Prostate gland (tissue), 2 donors: Measurements from ENCODE around the gene MRAS. TPM values are rescaled to one million over a fixed set of nuclear protein-coding genes. Genes with fewer than 3 reads are reported as not detected.

Source experiments
- DNase-seq: peaks from one replicate; pipeline ENCODE4 v3.0.0-alpha.2; 2019; ENCODE audit warnings: low spot score
- H3K27ac ChIP-seq, 2 donors: fragments of 200-600 bp; sonication (generic); 2 replicates each; pipeline ENCODE4 v1.5.1; 2017 to 2019
- H3K27me3 ChIP-seq: fragments of 200-600 bp; sonication (generic); replicated peaks from 2 replicates; pipeline ENCODE4 v1.5.1; 2019; ENCODE audit not compliant: insufficient read depth
- H3K36me3 ChIP-seq, 2 donors: fragments of 200-600 bp; sonication (generic); 1 replicate in 1 of 2; 2 replicates in 1 of 2; pipeline versions ENCODE4 v1.5.1 to v1.8.1; 2017 to 2019
- H3K4me1 ChIP-seq: fragments of 200-600 bp; sonication (generic); replicated peaks from 2 replicates; pipeline ENCODE4 v1.5.1; 2019
- H3K4me3 ChIP-seq, 2 donors: fragments of 200-600 bp; sonication (generic); 2 replicates each; pipeline ENCODE4 v1.5.1; 2017 to 2019
- H3K9me3 ChIP-seq: fragments of 200-600 bp; sonication (generic); 2 replicates; pipeline ENCODE4 v1.5.1; 2017
- POLR2A ChIP-seq: fragments of 450-650 bp; IDR thresholded peaks from one replicate; pipeline ENCODE4 v1.6.1; 2016; ENCODE audit warnings: antibody characterized with exemption, mild to moderate bottlenecking
- POLR2AphosphoS5 ChIP-seq: sonication (generic); formaldehyde crosslinking; IDR thresholded peaks from one replicate; pipeline ENCODE4 v1.6.1; 2017; ENCODE audit warnings: antibody characterized with exemption
- WGBS: methylation state at CpG from one replicate; pipeline ENCODE4 v1.1.5; 2018; 5-methylcytosine and 5-hydroxymethylcytosine counted together
- intact Hi-C: fragments of 100-400 bp; cut with DNase I; formaldehyde crosslinking; loops from one replicate; pipeline ENCODE4 v1.14.2; 2022
- total RNA-seq, 2 donors: library from RNA; depleted of rRNA; stranded (reverse); fragments of >200 nt; gene quantifications; one replicate each; pipeline ENCODE4 v1.1.0, GENCODE V29; 2016
- TF ChIP-seq, protein P1 (sequence below), 4 experiments: fragments of 200-600 bp in 2 of 4; fragments of 450-650 bp in 2 of 4; sonication (generic) in 2 of 4; IDR thresholded peaks; 1 replicate in 3 of 4; 2 replicates in 1 of 4; pipeline ENCODE4 v1.5.1; 2016 to 2019; ENCODE audit warnings: antibody characterized with exemption in 4 of 4, mild to moderate bottlenecking in 2 of 4, moderate library complexity in 2 of 4

Gene MRAS
- total RNA-seq, 2 donors from 2014 or later = 8.7 to 25.3 TPM

DNA sequence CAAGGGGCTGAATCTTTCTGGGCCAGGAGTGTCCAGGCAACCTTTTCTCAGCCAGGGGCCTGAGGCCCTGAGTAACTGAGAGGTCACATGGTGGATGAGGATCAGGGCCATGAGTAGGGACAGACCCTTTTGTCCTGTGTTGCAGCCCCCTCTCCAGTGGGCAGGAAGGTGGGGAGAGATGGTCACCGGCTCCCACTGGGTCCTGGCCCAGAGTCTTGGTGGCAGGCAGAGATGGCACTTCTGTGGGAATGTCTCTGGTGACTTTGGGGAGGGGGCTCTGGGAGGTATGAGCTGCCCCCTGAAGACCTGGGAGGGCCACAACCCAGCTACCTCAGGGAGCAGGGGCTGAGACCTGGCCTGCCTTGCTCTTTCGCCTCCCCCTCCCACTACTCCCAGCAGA lies 92.9 kb downstream of the MRAS start:
- no peak for DNase-seq
- intact Hi-C loops = no loop called here
- H3K36me3 ChIP-seq = no peaks in the 10 kb centered on the region
- H3K4me3 ChIP-seq = no peak overlapping the region
- H3K4me1 ChIP-seq = no peaks in the 10 kb centered on the region
- H3K27me3 ChIP-seq = no peaks in the 10 kb centered on the region
- no peaks in the 10 kb centered on the region for H3K9me3 ChIP-seq
- WGBS = 95% methylated on average over 2 of the region's 2 CpGs
- TF ChIP-seq POLR2A (no peak), POLR2AphosphoS5 (no peak)
- TF ChIP-seq, protein P1, sequence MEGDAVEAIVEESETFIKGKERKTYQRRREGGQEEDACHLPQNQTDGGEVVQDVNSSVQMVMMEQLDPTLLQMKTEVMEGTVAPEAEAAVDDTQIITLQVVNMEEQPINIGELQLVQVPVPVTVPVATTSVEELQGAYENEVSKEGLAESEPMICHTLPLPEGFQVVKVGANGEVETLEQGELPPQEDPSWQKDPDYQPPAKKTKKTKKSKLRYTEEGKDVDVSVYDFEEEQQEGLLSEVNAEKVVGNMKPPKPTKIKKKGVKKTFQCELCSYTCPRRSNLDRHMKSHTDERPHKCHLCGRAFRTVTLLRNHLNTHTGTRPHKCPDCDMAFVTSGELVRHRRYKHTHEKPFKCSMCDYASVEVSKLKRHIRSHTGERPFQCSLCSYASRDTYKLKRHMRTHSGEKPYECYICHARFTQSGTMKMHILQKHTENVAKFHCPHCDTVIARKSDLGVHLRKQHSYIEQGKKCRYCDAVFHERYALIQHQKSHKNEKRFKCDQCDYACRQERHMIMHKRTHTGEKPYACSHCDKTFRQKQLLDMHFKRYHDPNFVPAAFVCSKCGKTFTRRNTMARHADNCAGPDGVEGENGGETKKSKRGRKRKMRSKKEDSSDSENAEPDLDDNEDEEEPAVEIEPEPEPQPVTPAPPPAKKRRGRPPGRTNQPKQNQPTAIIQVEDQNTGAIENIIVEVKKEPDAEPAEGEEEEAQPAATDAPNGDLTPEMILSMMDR (IDR thresholded peaks at IDR 0.05) = no peak
- no peak overlapping the region for H3K27ac ChIP-seq

DNA sequence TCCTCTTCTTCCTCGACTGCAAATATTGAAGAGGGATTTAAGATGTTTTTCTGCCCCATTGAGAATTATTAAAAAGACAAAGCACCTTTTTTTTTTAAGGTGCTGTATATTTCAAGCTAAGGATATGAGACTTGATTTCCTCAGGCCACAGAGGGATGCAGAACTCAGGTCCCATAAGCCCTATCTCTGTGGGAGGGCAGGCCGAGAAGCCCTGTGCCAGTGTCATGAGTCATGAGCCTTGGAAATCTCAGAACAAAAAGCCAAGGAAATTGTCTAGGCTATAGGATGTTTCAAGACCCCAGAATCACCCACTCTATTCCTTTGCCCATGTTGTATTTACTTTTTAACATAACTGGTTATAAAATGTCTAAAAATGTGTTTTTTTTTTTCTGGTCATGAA lies 93.4 kb downstream of the MRAS start:
- 86% methylated on average over 2 of the region's 2 CpGs for WGBS
- Histone ChIP-seq H3K4me3 (no peak overlapping the region), H3K27ac (no peak overlapping the region), H3K4me1 (no peaks in the 10 kb centered on the region), H3K9me3 (no peaks in the 10 kb centered on the region), H3K36me3 (no peaks in the 10 kb centered on the region), H3K27me3 (no peaks in the 10 kb centered on the region)
- no peak for DNase-seq
- intact Hi-C loops = no loop called here
- TF ChIP-seq, protein P1 (IDR thresholded peaks at IDR 0.05) = no peak
- TF ChIP-seq POLR2A (no peak), POLR2AphosphoS5 (no peak)

DNA sequence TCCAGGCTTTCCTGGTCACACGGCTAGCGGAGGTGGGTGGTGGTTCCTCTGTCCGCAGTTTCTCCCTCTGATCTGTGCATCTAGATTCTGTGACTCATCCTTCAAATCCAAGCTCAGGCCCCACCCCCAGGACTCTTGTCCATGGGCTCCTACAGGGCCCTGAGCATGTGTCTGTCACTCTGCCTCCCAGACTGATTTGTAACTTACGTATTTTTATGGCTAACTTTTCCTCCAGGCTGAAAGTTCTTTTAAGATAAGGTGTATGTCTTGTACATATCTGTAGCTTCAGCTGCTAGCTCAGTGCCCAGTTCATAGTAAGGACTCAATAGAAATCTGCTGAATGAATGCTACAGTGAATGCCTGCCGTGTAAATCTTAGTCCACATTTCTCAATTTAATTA lies 94.1 kb downstream of the MRAS start:
- WGBS = 92% methylated on average over 5 of the region's 5 CpGs
- intact Hi-C loops = no loop called here
- TF ChIP-seq, protein P1 (IDR thresholded peaks at IDR 0.05) = no peak
- TF ChIP-seq POLR2A = no peak
- no peak for TF ChIP-seq POLR2AphosphoS5
- H3K4me3 ChIP-seq = no peak overlapping the region
- H3K27ac ChIP-seq = no peak overlapping the region
- no peaks in the 10 kb centered on the region for H3K9me3 ChIP-seq
- no peaks in the 10 kb centered on the region for H3K4me1 ChIP-seq
- no peaks in the 10 kb centered on the region for H3K36me3 ChIP-seq
- DNase-seq = no peak
- no peaks in the 10 kb centered on the region for H3K27me3 ChIP-seq

DNA sequence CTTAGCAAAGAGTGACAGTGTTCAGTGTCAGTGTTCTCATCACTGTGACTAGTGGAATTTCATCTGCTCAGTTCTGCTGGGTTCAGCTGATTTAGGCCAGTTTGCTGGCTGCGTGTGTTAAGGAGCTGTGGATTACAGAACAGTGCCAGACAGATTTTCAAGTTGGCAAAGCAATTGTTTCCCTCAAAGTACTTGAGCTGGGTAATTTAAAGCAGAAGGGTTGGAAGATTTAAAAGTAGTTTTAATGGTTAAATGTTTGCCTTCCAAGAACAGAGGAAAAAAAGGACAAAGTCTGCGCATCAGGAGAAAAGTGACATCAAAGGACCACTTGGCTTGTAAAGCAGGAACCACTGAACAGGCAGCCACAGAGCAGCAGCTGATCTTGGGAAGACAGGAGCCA lies 94.7 kb downstream of the MRAS start:
- Histone ChIP-seq H3K4me1 (no peaks in the 10 kb centered on the region), H3K27ac (no peak overlapping the region), H3K4me3 (no peak overlapping the region), H3K27me3 (no peaks in the 10 kb centered on the region), H3K9me3 (no peaks in the 10 kb centered on the region), H3K36me3 (no peaks in the 10 kb centered on the region)
- DNase-seq = no peak
- intact Hi-C loops = no loop called here
- WGBS = 80% methylated on average over 2 of the region's 2 CpGs
- TF ChIP-seq, protein P1 (IDR thresholded peaks at IDR 0.05) = no peak
- TF ChIP-seq POLR2AphosphoS5 = no peak
- TF ChIP-seq POLR2A = no peak

DNA sequence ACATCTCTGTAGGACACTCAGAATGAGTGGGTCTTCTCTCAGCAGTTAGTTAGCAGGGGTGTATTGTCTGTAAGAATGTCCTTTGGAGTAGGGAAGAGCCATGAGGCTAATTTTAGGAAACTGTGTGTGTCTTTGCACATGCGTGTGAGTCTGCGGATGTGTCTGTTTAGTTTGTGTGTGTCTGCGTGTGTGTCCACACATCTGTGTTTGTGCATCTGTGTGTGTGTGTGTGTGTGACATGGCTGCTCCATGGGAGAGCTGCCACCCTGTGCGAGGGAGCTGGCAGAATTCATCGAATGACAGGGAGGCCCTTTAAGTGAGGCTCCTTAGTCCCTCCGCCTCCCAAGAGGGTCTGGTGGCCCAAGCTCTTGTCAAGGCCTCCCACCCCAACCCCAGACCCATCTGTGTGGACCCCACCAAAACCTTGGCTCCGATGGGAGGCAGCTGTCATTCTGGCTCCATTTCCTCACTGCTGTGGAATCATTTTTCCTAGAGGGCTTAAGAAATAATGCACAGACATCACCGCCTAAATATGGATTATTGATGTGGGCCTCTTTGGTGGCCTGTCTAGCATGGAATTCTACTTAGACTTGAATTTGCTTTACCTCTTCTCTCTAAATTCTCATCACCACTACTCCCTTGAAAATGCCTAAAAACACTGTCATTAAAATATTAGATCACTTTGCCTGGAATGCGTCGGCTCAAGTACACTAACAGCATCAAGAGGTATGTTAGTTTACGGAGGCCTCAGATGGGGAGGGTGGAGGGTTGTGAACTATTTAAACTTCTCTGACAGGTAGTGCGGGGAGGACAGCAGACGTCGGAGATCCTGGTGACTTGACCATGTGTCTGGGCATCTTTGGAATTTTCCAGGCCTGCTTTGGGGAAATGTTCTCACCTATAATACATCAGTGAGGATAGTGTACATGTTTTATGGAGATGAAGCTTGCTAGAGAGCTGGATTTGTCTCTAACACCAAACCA lies 95.4 kb downstream of the MRAS start:
- TF ChIP-seq POLR2A = no peak
- no peak for TF ChIP-seq POLR2AphosphoS5
- TF ChIP-seq, protein P1 (IDR thresholded peaks at IDR 0.05) = no peak
- no peak for DNase-seq

More for the DNA sequence above, 95.4 kb downstream of the MRAS start:
- WGBS = 92% methylated on average over 14 of the region's 14 CpGs
- intact Hi-C loops = no loop called here
- Histone ChIP-seq H3K36me3 (no peaks in the 10 kb centered on the region), H3K27me3 (no peaks in the 10 kb centered on the region), H3K9me3 (no peaks in the 10 kb centered on the region), H3K4me1 (no peaks in the 10 kb centered on the region), H3K4me3 (no peak overlapping the region), H3K27ac (no peak overlapping the region)
